Upper lobe of right lung (tissue), 1 donor: ENCODE data around the gene DNAH8. TPM values are rescaled to one million over a fixed set of nuclear protein-coding genes. Genes with fewer than 3 reads are reported as not detected.

Experiments used
- ATAC-seq: fragments of 200-7000 bp; cut with Tn5 transposase; one replicate; pipeline ENCODE4 v1.9.1; 2020; ENCODE audit warnings: mild to moderate bottlenecking, moderate library complexity
- DNase-seq: peaks from one replicate; pipeline ENCODE4 v3.0.0-alpha.2; 2020
- H3K27ac ChIP-seq: fragments of 200-600 bp; one replicate; pipeline ENCODE4 v1.8.0; 2022
- H3K27me3 ChIP-seq: fragments of 200-600 bp; one replicate; pipeline ENCODE4 v1.8.0; 2022; ENCODE audit warnings: mild to moderate bottlenecking
- H3K36me3 ChIP-seq: fragments of 200-600 bp; one replicate; pipeline ENCODE4 v1.8.0; 2022
- H3K4me1 ChIP-seq: fragments of 200-600 bp; one replicate; pipeline ENCODE4 v1.8.0; 2022
- H3K4me3 ChIP-seq: fragments of 200-600 bp; one replicate; pipeline ENCODE4 v1.8.0; 2022; ENCODE audit warnings: mild to moderate bottlenecking
- H3K9me3 ChIP-seq: fragments of 200-600 bp; one replicate; pipeline ENCODE4 v1.8.0; 2022
- intact Hi-C: fragments of 100-400 bp; cut with DNase I; formaldehyde crosslinking; loops from one replicate; pipeline ENCODE4 v1.11.0; 2022
- total RNA-seq: library from RNA; stranded (reverse); fragmentation: NEBNext Ultra II Directional; extraction: Animal tissue kit (Norgen Biotek cat#: 25700); gene quantifications from one replicate; pipeline ENCODE4 v1.2.1, GENCODE V29; 2021
- TF ChIP-seq, protein P1 (sequence below): fragments of 200-600 bp; IDR thresholded peaks from one replicate; pipeline ENCODE4 v1.8.0; 2022; ENCODE audit warnings: antibody characterized with exemption
- donor health status: DM: no; HTN: yes; CAD: no; lungs with severe emphysema.

DNAH8 gene
- total RNA-seq, 1 donor from 2014 or later = 0.17 TPM

DNA sequence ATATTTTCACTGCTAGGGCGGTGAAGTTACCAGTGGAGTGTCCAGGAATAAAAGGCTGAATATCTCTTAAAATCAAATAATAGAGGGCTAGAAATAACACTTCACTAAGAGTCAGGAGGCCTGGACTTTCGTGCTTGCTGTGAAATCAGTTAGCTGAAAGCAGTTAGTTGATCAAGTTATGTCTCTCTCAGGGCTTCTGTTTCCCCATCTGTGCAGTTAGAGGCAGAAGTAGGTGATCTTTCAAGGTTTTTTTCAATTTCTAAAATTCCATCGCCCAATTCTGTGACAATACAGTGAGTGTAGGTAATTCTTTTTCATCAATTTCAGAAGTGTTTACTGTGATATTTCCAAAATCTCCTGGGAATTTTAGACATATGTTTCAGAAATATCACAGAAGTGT is 260.9 kb downstream of the DNAH8 start:
- H3K4me1 ChIP-seq = no peaks in the 10 kb centered on the region
- no peaks in the 10 kb centered on the region for H3K9me3 ChIP-seq
- DNase-seq (no peak), ATAC-seq (no peak)
- TF ChIP-seq, protein P1, sequence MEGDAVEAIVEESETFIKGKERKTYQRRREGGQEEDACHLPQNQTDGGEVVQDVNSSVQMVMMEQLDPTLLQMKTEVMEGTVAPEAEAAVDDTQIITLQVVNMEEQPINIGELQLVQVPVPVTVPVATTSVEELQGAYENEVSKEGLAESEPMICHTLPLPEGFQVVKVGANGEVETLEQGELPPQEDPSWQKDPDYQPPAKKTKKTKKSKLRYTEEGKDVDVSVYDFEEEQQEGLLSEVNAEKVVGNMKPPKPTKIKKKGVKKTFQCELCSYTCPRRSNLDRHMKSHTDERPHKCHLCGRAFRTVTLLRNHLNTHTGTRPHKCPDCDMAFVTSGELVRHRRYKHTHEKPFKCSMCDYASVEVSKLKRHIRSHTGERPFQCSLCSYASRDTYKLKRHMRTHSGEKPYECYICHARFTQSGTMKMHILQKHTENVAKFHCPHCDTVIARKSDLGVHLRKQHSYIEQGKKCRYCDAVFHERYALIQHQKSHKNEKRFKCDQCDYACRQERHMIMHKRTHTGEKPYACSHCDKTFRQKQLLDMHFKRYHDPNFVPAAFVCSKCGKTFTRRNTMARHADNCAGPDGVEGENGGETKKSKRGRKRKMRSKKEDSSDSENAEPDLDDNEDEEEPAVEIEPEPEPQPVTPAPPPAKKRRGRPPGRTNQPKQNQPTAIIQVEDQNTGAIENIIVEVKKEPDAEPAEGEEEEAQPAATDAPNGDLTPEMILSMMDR = no peak
- no peaks in the 10 kb centered on the region for H3K36me3 ChIP-seq
- peaks cover 14% of the 10 kb centered on the region for H3K27me3 ChIP-seq
- no peak overlapping the region for H3K27ac ChIP-seq
- intact Hi-C loops = no loop called here
- no peak overlapping the region for H3K4me3 ChIP-seq

DNA sequence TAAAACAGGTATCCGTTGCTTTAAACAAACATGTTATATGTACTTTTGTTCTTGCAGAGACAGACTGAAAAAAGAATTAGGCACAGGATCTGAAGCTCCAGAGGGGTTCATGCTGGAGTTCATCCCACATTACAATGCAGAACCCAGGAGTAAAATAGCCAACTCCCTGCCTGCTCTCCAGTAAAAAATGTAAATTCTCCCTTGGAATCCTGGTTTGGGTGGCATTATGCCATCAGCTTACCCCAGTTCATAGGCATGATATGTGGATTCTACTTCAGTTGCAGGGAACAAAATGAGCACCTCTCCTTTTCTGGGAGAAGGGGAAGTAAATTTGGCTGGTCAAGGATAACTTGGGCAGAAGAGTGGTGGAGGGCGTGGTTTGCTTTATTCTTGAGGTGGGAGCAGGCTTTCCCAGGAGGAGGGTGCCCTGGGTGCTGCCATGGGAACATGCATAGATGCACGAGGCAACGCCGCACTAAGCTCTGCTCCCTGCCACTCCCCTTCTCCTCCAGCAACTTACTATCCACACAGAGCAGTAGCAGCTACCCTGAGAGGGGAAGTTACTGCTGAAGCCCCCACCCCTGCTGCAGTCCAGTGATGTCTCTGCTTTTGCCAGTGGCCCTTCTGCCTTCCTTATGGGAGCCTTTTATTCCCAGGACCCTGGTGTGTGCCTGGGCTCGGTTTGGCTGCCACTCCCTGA is 261.8 kb downstream of the DNAH8 start:
- TF ChIP-seq, protein P1 = no peak
- Histone ChIP-seq H3K27me3 (peaks cover 14% of the 10 kb centered on the region), H3K4me1 (no peaks in the 10 kb centered on the region), H3K36me3 (no peaks in the 10 kb centered on the region), H3K4me3 (no peak overlapping the region), H3K27ac (no peak overlapping the region), H3K9me3 (no peaks in the 10 kb centered on the region)
- no peak for ATAC-seq
- intact Hi-C loops = no loop called here
- DNase-seq = no peak

DNA sequence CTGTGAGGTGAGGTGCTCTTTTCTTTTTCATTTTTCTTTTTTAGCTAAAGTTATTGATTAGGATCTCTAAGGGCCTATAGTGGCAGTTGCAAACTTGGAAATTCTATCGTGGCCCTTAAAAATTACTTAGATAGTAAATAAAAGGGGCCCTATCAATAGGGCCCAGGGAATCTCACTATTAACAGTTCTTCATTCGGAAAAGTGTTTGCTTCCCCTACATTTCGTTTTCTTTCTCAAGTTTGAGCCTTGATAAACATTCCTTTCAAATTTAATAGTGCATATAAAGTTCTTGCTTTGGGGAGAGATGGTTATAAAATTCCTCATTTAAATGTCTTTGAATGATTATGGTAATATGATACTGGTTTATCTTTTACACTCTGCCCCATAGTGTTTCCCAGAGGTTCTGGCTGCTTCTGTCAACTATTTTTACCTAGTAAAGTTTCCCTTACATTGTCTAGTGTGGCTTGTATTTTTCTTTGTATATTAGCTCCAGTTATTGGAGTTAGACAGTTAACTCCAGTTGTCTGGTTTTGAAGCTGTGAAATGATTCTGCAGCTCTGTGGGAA is 263.1 kb downstream of the DNAH8 start:
- no peak for DNase-seq
- TF ChIP-seq, protein P1 = no peak
- Histone ChIP-seq H3K27me3 (peaks cover 14% of the 10 kb centered on the region), H3K4me3 (no peak overlapping the region), H3K9me3 (no peaks in the 10 kb centered on the region), H3K4me1 (no peaks in the 10 kb centered on the region), H3K27ac (no peak overlapping the region), H3K36me3 (no peaks in the 10 kb centered on the region)
- intact Hi-C loops = no loop called here
- ATAC-seq = no peak

DNA sequence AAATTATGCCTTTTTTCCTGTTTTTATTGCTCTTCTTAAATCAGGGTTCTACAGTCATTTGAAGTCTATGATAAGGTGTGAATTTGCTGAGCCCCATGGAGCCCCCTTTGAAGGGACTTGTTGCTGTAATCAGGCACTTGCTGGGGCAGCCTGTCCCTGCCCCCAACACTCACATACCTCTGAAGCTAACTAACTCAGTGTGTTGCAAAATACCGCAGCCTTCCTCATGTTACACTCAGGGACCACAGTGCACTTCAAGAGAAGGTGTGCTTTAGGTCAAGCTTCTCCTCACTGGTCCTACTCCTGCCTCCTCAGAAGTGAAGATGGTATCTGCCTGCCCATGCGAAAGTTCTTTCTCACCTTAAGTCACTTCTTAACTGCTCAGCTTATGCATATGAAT is 267.4 kb downstream of the DNAH8 start:
- intact Hi-C loops = no loop called here
- Histone ChIP-seq H3K36me3 (no peaks in the 10 kb centered on the region), H3K27ac (no peak overlapping the region)

DNA sequence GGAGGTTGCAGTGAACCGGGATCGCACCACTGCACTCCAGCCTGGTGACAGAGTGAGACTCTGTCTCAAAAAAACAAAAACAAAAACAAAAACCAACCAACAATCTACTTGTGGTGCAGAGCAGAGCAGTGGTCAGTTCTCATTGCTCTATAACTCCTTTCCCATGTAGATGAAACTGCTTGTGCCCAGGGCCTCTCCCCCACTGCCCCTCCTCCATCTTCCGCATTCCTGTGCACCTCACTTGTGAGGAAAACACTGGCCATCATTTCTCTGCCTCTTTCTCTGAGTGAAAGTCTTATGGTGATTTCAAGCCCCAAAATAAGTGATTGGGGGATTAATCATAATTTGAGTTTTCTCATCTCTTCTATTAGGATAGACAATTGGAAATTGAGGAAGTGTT is 269.6 kb downstream of the DNAH8 start:
- ATAC-seq = no peak
- no peak for DNase-seq
- H3K4me1 ChIP-seq = no peaks in the 10 kb centered on the region
- H3K27me3 ChIP-seq = peaks cover 9% of the 10 kb centered on the region
- H3K27ac ChIP-seq = no peak overlapping the region
- H3K4me3 ChIP-seq = no peak overlapping the region
- TF ChIP-seq, protein P1 = no peak
- intact Hi-C loops = no loop called here
- H3K9me3 ChIP-seq = no peaks in the 10 kb centered on the region
- no peaks in the 10 kb centered on the region for H3K36me3 ChIP-seq

More for the DNA sequence above, 267.4 kb downstream of the DNAH8 start:
- ATAC-seq (peak; percentile 59), DNase-seq (no peak)
- TF ChIP-seq, protein P1 = no peak
- H3K27me3 ChIP-seq = peaks cover 24% of the 10 kb centered on the region
- no peak overlapping the region for H3K4me3 ChIP-seq
- no peaks in the 10 kb centered on the region for H3K9me3 ChIP-seq
- no peaks in the 10 kb centered on the region for H3K4me1 ChIP-seq
